HL-60 (cell line): ENCODE data around the gene MAGI3.

Experiments
- CTCF ChIP-seq: IDR thresholded peaks from one replicate; pipeline ENCODE4 v1.5.1; 2011; ENCODE audit warnings: low read length, control low read depth, inconsistent platforms; ENCODE audit not compliant: insufficient read depth
- POLR2AphosphoS5 ChIP-seq: IDR thresholded peaks from 2 replicates; pipeline ENCODE4 v1.6.1; 2012; ENCODE audit warnings: low read depth
- SPI1 ChIP-seq: IDR thresholded peaks from 2 replicates; pipeline ENCODE4 v1.6.1; 2012; ENCODE audit warnings: low read depth, mild to moderate bottlenecking, borderline replicate concordance
- TF ChIP-seq, protein P1 (sequence below): IDR thresholded peaks from 2 replicates; pipeline ENCODE4 v1.6.1; 2012; ENCODE audit warnings: low read depth; ENCODE audit not compliant: insufficient replicate concordance

DNA sequence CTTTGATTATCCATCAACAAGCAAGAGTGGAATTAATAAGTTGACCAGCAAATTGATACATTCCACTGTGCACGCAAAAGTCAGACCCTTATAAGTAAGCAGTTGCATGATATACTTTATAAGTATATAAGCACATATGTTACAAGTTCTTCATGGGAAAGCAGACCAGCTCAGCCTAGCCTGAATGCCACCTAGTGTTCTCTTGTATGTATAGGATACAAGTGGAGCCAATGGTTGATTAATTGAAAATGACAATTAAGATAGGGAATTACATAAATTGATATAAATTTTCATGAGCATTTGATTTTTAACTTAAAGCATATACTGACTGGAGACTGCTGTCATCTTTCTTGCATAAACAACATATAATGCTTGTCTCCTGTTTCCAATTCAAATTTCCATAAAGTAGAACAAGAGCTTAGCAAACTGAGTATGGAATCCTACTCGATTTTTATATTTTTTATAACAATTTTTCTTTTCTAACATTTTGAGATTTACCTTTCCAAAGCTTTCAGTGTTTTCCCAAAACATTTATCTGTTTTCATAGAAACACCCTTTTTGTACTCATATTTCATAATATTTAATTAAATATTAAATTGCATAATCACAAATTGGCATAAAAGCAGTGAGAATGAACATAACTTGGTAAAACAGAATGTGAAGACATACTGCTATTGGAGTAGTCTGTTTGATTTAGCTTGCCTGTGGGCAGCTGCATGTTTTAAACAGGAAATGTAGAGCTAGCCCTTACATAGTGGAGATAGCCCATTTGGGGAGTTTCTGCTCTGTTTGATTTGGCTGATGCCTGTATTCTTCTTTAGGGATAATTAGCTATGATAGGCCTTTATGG is 62.8 kb downstream of the MAGI3 start:
- TF ChIP-seq CTCF (peak; percentile 0), SPI1 (no peak), POLR2AphosphoS5 (no peak)
- TF ChIP-seq, protein P1, sequence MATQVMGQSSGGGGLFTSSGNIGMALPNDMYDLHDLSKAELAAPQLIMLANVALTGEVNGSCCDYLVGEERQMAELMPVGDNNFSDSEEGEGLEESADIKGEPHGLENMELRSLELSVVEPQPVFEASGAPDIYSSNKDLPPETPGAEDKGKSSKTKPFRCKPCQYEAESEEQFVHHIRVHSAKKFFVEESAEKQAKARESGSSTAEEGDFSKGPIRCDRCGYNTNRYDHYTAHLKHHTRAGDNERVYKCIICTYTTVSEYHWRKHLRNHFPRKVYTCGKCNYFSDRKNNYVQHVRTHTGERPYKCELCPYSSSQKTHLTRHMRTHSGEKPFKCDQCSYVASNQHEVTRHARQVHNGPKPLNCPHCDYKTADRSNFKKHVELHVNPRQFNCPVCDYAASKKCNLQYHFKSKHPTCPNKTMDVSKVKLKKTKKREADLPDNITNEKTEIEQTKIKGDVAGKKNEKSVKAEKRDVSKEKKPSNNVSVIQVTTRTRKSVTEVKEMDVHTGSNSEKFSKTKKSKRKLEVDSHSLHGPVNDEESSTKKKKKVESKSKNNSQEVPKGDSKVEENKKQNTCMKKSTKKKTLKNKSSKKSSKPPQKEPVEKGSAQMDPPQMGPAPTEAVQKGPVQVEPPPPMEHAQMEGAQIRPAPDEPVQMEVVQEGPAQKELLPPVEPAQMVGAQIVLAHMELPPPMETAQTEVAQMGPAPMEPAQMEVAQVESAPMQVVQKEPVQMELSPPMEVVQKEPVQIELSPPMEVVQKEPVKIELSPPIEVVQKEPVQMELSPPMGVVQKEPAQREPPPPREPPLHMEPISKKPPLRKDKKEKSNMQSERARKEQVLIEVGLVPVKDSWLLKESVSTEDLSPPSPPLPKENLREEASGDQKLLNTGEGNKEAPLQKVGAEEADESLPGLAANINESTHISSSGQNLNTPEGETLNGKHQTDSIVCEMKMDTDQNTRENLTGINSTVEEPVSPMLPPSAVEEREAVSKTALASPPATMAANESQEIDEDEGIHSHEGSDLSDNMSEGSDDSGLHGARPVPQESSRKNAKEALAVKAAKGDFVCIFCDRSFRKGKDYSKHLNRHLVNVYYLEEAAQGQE, result no peak
